NCI-H446 (cell line): ENCODE results near the gene DCAF15.
"Not testable (repeated sequence)": the region's sequence is repeated elsewhere in the genome, so short reads cannot be mapped to it uniquely, and the experiment has no call there.

Source experiments
- DNase-seq, 2 experiments: peaks; one replicate each; lab custom pipeline; 2025; lab: John Stamatoyannopoulos, UW

The DCAF15 gene

GRCh38 chr19:13959962-13960862, 7.9 kb downstream of the DCAF15 start:
- DNase-seq: no peak

DNA sequence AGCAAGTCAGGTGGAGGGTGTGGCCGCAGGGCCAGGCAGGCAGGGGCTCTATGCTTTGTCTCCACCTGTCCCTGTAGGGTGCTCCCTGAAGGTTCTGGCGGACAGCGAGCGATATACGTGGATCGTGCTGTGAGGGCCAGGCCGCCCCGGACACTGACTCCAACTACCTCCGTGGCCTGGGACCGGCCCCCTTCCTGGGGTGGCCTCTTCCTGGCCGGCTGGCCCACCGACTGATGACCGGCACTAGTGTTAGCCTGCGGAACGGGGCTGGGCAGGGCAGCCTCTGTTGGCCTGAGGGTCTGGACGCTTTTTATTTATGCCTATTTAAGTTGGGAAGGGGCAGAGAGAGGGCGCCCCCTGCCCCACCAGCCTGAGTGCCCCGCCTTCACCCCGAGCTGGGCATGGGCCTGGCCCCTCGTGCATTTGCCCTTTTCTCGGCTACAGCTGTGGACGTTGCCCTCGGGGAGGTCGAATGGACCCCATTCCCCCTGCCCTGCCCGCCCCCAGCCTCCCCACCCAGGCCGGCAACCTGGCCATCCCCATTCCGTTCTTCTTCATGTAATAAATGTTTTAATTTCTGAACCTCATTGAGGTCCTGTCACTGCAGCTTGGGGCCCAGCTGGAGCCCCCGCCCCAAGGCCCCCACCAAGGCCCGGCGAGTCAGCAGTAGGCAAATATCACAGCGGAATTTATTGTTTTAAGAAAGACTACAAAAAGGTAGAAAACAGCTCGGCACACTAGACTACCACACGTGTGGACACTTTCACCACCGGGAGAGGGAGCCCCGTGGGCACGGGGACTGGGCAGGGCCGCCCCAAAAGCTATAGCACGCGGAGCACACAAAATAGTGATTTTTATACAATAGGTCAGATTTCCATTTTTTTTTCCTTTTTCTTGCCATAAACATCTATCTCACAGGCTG, 8.8 kb downstream of the DCAF15 start:
- no peak for DNase-seq

DNA sequence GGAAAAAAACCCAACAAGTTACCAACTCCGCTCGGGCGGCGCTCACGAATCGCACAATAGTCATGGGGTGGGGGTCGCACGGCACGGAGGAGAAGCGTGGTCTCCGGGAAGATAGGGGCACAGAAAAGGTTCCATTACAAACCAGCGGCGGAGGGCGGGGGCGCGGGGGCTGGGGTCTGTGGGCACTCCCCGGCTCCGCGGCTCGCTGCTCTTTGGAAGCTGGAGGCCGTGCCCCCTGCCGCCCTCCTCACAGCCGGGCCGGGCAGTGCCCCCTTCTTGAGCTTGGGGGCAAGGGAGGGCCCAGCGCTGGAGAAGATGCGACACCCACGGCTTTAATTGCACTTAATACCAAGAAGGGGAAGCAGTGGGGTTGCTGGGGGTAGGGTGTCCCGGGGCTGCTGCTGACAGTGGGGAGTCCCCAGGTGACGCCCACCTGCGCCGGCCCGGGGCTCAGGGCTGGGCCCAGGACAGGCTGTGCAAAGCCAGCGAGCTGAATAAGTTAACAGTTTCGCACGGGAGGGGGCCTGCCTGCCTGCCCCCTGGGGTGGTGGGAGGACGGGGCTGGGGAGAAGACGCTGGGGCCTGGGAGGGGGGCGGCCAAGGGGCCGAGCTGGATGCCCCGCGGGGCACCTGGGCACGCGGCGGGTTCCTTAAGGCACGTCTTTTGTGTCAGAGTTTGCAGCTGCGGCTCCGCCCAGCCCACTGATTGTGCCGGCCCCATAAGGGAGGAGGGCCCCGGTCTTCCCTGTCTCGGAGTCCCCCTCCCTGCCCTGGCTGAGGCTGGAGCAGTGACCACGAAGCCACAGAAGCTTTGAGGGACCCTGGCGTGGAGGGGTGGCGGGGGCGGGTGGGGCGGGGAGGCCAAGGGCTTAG, 9.8 kb downstream of the DCAF15 start:
- no peak for DNase-seq

DNA sequence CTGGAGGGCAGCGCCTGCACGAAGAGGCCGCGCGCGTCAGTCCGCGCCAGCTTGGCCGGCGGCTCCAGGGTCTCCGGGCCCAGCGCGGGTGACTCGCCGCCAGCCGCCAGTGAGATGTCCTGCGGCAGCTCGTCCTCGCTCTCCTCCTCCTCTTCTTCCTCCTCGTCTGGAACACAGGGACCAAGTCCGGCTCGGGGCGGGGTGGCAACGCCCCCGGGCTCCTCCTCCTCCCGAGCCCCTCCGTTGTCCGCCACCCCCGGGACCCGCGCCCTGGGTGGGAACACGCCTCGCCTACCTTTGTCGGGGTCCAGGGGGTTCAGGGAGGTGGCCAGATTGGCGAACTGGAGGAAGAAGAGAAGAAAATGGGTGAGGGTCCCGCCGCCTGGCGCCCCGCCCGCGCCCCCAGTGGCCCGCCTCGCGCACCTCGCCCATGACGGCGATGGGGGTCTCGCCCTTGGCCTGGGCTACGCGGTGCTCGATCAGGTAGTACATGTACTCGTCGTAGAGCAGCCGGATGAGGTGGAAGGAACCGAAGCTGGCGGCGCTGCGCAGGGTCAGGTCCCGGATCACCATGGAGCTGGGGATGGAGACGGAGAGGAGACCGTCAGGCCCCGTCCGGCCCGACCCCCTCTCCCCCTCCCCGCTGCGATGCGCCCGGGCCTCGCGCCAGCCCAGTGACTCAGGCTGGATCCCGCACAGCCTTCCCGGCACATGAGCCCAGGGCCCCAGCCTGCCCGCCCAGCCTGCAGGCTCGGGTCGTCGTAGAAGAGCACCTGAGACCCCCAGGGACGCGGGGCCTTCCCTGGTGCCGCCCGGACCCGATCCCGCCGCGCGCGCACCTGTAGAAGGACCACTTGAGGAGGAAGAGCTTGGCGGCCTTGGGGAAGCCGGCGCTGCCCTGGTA, 10.6 kb downstream of the DCAF15 start:
- no peak for DNase-seq

DNA sequence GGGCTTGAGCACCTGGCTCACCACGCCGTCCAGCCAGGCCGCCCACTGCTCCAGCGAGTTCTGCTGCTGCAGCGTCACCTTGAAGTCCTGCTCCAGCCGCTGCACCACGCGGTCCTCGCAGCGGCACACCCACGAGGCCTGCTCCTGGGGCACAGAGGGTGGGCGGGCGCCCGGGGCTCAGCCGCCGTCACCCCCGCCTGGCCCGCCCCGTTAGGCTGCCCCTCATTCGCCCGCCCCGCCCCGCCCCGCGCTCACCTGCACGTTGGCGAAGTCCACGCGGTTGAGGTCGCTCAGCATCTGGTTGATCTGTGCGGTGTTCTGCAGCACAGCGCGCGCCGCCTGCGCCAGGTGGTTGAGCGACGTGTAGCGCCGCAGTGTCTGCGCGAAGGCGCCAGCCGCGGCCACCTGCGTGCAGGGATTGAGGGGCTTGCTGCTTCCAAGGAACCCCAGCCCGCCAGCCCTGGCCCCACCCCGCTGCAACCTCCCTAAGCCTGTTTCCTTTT, 11.3 kb downstream of the DCAF15 start:
- DNase-seq: no peak

GRCh38 chr19:13964776-13965175, 12.5 kb downstream of the DCAF15 start:
- DNase-seq: no peak

GRCh38 chr19:13965377-13965896, 13.1 kb downstream of the DCAF15 start:
- no peak for DNase-seq

GRCh38 chr19:13965926-13966683, 13.8 kb downstream of the DCAF15 start:
- DNase-seq: no peak

GRCh38 chr19:13966684-13967128, 14.4 kb downstream of the DCAF15 start:
- DNase-seq: no peak

DNA sequence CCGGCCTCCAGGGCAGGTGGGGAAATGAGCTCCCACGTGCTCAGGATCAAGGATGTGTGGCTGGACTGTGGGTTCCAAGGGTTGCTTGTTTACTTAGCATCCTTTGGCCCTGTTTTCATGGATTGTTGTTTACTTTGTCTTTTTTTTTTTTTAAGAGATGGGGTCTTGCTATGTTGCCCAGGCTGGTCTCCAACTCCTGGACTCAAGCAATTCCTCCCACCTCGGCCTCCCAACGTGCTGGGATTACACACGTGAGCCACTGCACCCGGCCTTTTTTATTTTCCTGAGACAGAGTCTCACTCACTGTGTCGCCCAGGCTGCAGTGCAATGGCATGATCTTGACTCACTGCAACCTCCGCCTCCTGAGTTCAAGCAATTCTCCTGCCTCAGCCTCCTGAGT, 14.9 kb downstream of the DCAF15 start:
- DNase-seq: not testable (repeated sequence)

DNA sequence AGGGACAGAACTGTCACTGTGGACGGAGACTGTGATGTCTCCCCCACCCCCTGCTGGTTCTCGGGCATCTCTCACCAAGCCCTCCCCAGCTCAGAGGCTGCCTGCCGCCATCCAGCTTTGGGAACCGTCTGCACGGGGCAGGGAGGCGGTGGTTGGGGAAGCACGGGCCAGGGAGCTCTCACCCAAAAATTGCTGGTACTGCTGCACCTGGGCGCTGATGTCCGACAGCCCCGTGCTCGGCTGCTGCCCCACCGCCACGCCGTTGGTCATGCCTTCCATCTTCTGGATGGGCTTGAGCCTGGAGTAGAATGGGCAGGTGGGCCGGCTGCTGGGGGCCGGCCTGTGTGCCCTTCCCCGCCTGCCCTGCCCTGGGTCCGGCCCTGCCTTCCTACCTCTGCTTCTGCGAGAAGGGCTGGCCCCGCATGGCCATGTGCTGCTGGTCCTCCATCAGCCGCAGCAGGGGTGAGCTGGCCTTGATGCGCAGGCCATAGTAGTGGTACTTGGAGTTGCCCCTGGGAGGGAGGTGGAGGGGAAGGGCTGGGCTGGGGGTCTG, 16.1 kb downstream of the DCAF15 start:
- DNase-seq: no peak

- DNase-seq: no peak
These were observed 16.7 kb downstream of the DCAF15 start for GRCh38 chr19:13968999-13969398.

DNA sequence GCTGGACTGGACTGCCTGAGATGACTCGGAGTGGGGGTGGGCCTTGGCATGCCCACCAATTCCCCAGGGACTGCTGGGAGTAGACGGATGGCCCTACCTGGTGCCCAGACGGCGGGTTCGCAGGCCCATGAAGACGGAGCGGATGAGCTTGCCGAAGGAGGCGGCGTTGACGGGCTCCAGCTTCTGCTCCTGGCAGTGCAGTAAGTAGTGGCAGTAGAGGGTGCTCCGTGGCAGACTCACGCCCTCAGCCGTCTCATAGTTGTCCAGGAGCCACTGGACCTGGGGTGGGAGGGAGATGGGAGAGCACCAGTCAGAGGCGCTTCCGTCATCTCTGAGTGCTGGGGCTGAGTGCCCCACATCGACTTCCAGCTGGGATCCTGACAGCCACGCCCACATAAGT, 17.6 kb downstream of the DCAF15 start:
- no peak for DNase-seq

GRCh38 chr19:13971868-13972267, 19.6 kb downstream of the DCAF15 start:
- not testable (repeated sequence) for DNase-seq

- DNase-seq: no peak
These were observed 20.3 kb downstream of the DCAF15 start for GRCh38 chr19:13972368-13973155.

GRCh38 chr19:13973479-13973878, 21.2 kb downstream of the DCAF15 start:
- not testable (repeated sequence) for DNase-seq

GRCh38 chr19:13974073-13974472, 21.8 kb downstream of the DCAF15 start:
- no peak for DNase-seq

DNA sequence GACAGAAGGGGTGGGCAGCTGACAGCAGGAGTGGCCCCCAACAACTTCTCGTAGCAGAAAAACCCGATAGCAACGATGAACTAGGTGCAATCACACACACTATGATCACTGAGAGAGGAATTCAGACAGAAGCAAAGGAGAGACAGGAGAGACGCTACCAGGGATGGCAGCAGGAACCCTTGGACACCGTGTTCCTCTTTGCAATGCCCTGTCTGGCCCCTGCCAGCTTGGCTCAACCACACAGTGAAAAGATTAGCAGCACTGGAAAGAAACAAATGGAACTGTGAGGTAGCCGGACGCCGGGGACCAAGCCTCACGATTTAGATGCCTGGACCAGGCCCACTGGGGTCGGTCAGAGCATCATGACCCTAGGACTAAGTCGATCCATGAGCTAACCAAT, 23.6 kb downstream of the DCAF15 start:
- no peak for DNase-seq
